Karpas-422 (cell line): ENCODE data around the gene FOXRED2. TPM values are rescaled to one million over a fixed set of nuclear protein-coding genes. Genes with fewer than 3 reads are reported as not detected.

Experiments
- DNase-seq: peaks from one replicate; pipeline ENCODE4 v3.0.0-alpha.2; 2015
- H2AFZ ChIP-seq: fragments of 200-600 bp; sonication (generic); 2 replicates; pipeline ENCODE4 v1.6.1; 2014; ENCODE audit warnings: antibody characterized with exemption, low read length, mixed read lengths
- H3K27ac ChIP-seq: fragments of 200-600 bp; sonication (generic); 2 replicates; pipeline ENCODE4 v1.5.1; 2014; ENCODE audit warnings: mild to moderate bottlenecking, low read length, moderate library complexity
- H3K27me3 ChIP-seq: fragments of 200-600 bp; sonication (generic); 2 replicates; pipeline ENCODE4 v1.6.1; 2014; ENCODE audit warnings: low read length, mixed read lengths
- H3K36me3 ChIP-seq: fragments of 200-600 bp; sonication (generic); 2 replicates; pipeline ENCODE4 v1.6.1; 2014; ENCODE audit warnings: low read length, mixed read lengths; ENCODE audit not compliant: insufficient read depth
- H3K4me1 ChIP-seq: fragments of 200-600 bp; sonication (generic); 2 replicates; pipeline ENCODE4 v1.6.1; 2014; ENCODE audit warnings: mild to moderate bottlenecking, low read length, mixed read lengths
- H3K4me2 ChIP-seq: fragments of 200-600 bp; sonication (generic); 2 replicates; pipeline ENCODE4 v1.6.1; 2014; ENCODE audit warnings: low read length, low read depth, mild to moderate bottlenecking; ENCODE audit not compliant: poor library complexity, severe bottlenecking
- H3K4me3 ChIP-seq: fragments of 200-600 bp; sonication (generic); 2 replicates; pipeline ENCODE4 v1.5.1; 2014; ENCODE audit warnings: mild to moderate bottlenecking, antibody characterized with exemption, low read length, mixed read lengths
- H3K79me2 ChIP-seq: fragments of 200-600 bp; sonication (generic); 2 replicates; pipeline ENCODE4 v1.6.1; 2014; ENCODE audit warnings: mild to moderate bottlenecking, low read length, mixed read lengths
- H3K9ac ChIP-seq: fragments of 200-600 bp; sonication (generic); 2 replicates; pipeline ENCODE4 v1.6.0; 2014; ENCODE audit warnings: low read length
- H3K9me2 ChIP-seq: fragments of 200-600 bp; sonication (generic), shearing (Covaris generic); replicated peaks from 2 replicates; pipeline ENCODE4 v1.6.0; 2014; ENCODE audit warnings: mild to moderate bottlenecking, low read length, moderate library complexity; ENCODE audit not compliant: insufficient read depth
- H3K9me3 ChIP-seq: fragments of 300-700, 200-600 bp; sonication (generic); 2 replicates; pipeline ENCODE4 v1.6.1; 2014; ENCODE audit warnings: low read length, mixed read lengths
- H4K20me1 ChIP-seq: fragments of 200-600 bp; sonication (generic); 2 replicates; pipeline ENCODE4 v1.6.1; 2014; ENCODE audit warnings: mild to moderate bottlenecking, antibody characterized with exemption, low read length, low read depth; ENCODE audit not compliant: insufficient read depth
- total RNA-seq: library from RNA; depleted of rRNA; stranded (reverse); fragments of >200 nt; shearing (Covaris generic); gene quantifications from 2 replicates; pipeline ENCODE4 v1.2.3, GENCODE V29; 2014; ENCODE audit warnings: low replicate concordance

Gene FOXRED2
- total RNA-seq, 1 experiment from 2014 or later = 4.8 TPM

- Histone ChIP-seq H3K9me3 (no peaks in the 10 kb centered on the region), H3K4me2 (no peak overlapping the region), H3K4me1 (peaks cover 12% of the 10 kb centered on the region), H3K27ac (no peak overlapping the region), H4K20me1 (peaks cover 21% of the 10 kb centered on the region), H3K9ac (no peak overlapping the region), H3K79me2 (no peaks in the 10 kb centered on the region), H3K27me3 (no peaks in the 10 kb centered on the region), H2AFZ (no peak overlapping the region), H3K4me3 (no peak overlapping the region), H3K36me3 (peaks cover 44% of the 10 kb centered on the region), H3K9me2 (no peaks in the 10 kb centered on the region)
- peak; percentile 70 for DNase-seq
These were observed 4.4 kb upstream of the FOXRED2 start for GRCh38 chr22:36510966-36511881.

DNA sequence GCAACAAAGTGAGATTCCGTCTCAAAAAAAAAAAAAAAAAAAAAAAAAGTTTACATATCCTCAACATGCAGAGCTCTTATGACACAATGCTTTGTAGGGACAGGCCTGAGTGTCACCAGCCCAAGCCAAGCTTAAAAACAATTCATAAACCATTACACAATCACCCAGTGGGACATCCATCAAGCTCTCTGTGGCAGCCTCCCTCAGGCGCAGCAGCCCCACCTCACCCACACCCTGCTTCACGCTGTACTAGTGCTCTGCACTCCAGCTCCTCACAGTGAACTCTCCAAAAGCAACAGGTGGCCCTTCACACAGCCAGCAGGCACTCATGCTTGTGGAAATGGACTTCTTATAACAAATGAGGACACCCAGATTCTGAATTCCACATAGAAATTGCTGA, 3.5 kb upstream of the FOXRED2 start:
- Histone ChIP-seq H3K4me1 (peaks cover 16% of the 10 kb centered on the region), H4K20me1 (peaks cover 21% of the 10 kb centered on the region), H3K9me3 (no peaks in the 10 kb centered on the region), H3K27ac (no peak overlapping the region), H2AFZ (no peak overlapping the region), H3K9ac (no peak overlapping the region), H3K27me3 (no peaks in the 10 kb centered on the region), H3K36me3 (peaks cover 40% of the 10 kb centered on the region), H3K4me3 (no peak overlapping the region), H3K79me2 (0 out of 2 replicates have a peak, but pooled peaks cover 3% of the 10 kb centered on the region), H3K9me2 (no peaks in the 10 kb centered on the region), H3K4me2 (no peak overlapping the region)
- DNase-seq = no peak

DNA sequence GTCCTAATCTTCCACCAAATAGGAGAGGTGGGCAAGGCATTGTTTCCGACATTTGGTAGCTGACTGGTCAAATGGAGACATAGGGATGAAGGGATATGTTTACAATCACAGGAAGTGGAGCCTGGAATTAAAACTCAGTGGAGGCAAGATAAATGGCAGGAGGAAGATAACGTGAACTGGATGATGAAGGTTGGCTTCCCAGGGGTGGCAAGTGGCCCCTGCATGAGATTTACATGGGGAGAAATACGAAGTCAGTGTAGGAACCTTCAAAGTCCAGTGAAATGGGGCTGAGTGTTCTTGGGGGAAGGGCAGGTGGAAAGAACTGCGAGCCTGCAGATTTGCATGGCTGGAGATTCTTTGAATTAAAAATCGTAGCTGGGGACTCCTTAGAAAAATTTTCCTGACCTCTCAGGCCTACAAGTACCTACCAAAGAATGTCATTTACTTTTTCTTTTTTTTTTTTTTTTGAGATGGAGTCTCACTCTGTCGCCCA, 724 bp upstream of the FOXRED2 start:
- Histone ChIP-seq H3K27me3 (no peaks in the 10 kb centered on the region), H3K9ac (peak overlapping the region; percentile 54), H3K9me3 (no peaks in the 10 kb centered on the region), H3K27ac (no peak overlapping the region), H3K79me2 (0 out of 2 replicates have a peak, but pooled peaks cover 3% of the 10 kb centered on the region), H3K4me1 (peaks cover 16% of the 10 kb centered on the region), H3K36me3 (peaks cover 19% of the 10 kb centered on the region), H3K4me3 (peak overlapping the region; percentile 62; the same call in 1 of the 2 replicates), H3K4me2 (peak overlapping the region; percentile 59), H2AFZ (no peak overlapping the region), H4K20me1 (peaks cover 10% of the 10 kb centered on the region), H3K9me2 (no peaks in the 10 kb centered on the region)
- no peak for DNase-seq

GRCh38 chr22:36505998-36506635, 723 bp downstream of the FOXRED2 start:
- Histone ChIP-seq H3K4me3 (peak overlapping the region; percentile 62), H3K9me3 (no peaks in the 10 kb centered on the region), H3K27ac (no peak overlapping the region), H3K79me2 (0 out of 2 replicates have a peak, but pooled peaks cover 3% of the 10 kb centered on the region), H3K4me2 (peak overlapping the region; percentile 59), H3K4me1 (peaks cover 16% of the 10 kb centered on the region), H3K36me3 (peaks cover 8% of the 10 kb centered on the region), H3K27me3 (no peaks in the 10 kb centered on the region), H4K20me1 (peaks cover 3% of the 10 kb centered on the region; the same call in 1 of the 2 replicates), H3K9ac (peak overlapping the region; percentile 54), H2AFZ (no peak overlapping the region), H3K9me2 (no peaks in the 10 kb centered on the region)
- DNase-seq = no peak

DNA sequence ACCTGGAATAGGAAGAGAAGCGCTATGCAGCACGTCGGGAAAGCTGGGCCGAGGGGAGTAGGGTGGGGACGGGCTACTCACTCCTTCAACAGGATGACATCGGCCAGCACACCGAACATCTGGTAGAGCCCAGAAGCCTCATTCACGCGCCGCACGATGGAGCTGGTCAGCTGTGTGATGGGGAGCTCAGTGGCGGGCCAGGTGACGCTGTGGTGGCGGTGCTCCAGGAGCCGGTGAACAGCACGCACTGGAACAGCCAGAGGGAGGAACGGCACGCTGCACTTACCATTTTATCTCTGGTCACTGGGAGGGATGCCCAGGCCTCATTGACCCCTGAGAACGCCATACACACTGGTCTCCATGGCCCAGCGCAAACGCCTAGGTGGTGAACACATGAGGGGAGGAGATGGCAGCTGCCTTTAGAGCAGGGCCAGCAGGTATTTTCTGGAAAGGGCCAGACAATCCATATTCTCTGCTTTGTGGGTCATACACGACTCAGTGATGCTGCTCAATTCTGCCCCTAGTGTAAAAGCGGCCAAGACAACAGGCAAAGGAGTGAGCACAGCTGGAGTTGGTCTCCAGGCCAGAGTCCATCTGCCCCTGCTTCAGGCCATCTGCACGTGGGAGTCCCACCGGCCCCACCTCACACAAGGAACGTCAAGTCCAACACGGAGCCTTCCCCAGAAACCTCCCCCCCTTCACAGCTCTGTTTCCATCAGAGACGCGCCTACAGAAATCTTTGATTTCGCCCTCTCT, 8.8 kb downstream of the FOXRED2 start:
- Histone ChIP-seq H3K36me3 (no peaks in the 10 kb centered on the region), H3K4me3 (no peak overlapping the region), H3K9ac (no peak overlapping the region), H2AFZ (no peak overlapping the region), H3K27me3 (no peaks in the 10 kb centered on the region), H3K4me1 (peaks cover 14% of the 10 kb centered on the region), H3K9me2 (no peaks in the 10 kb centered on the region), H4K20me1 (no peaks in the 10 kb centered on the region), H3K79me2 (no peaks in the 10 kb centered on the region), H3K4me2 (no peak overlapping the region), H3K9me3 (no peaks in the 10 kb centered on the region), H3K27ac (no peak overlapping the region)
- no peak for DNase-seq

DNA sequence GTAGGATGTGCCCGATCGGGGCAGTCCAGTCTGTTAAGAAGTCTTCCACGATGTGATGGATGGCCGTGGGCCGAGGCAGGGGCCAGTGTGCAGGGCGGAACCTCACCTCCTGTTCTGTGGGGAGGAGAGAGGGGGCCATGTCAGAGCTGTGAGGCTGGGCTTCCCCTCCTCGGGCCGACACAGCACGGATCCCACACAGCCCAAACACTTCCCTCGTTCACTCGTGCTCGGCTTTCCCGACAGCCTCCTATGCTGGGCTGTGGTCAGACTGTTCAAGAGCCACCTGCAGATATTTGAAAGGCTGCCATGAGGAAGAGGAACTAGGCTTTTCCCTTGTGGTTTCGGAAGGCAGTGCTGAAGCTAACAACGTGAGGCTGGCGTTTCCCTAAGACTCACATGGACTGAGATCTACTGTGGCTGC, 13.1 kb downstream of the FOXRED2 start:
- Histone ChIP-seq H3K4me2 (peak overlapping the region; percentile 56), H3K79me2 (no peaks in the 10 kb centered on the region), H3K9me3 (no peaks in the 10 kb centered on the region), H3K27ac (peak overlapping the region; percentile 48), H3K36me3 (no peaks in the 10 kb centered on the region), H3K4me3 (peak overlapping the region; percentile 13; the same call in 1 of the 2 replicates), H2AFZ (peak overlapping the region; percentile 72; the same call in 1 of the 2 replicates), H4K20me1 (no peaks in the 10 kb centered on the region), H3K4me1 (peaks cover 29% of the 10 kb centered on the region), H3K9me2 (no peaks in the 10 kb centered on the region), H3K27me3 (no peaks in the 10 kb centered on the region), H3K9ac (peak overlapping the region; percentile 35)
- DNase-seq = peak; percentile 84

DNA sequence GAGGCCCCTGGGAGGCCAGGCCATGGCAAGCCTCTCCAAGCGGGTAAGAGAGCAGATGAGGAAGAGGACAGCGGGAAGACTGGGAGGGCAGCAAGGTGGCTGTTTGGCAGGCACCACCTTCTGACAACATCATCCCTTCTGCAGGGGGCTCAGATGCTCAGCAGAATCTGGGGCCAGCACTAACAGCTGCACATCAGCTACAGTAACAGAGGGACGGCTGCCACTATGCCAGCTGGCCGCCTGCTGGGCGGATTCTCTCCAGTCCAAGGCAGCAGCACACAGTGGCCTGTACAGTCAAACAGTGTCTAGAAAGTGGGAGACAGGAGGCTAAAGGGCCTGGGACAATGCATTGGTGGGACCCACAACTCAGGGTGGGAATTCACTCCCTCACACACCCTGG, 14.7 kb downstream of the FOXRED2 start:
- no peak overlapping the region for H3K4me3 ChIP-seq
- DNase-seq = no peak
- no peaks in the 10 kb centered on the region for H3K9me3 ChIP-seq
- peaks cover 3% of the 10 kb centered on the region; the same call in 1 of the 2 replicates for H3K36me3 ChIP-seq
- no peaks in the 10 kb centered on the region for H3K27me3 ChIP-seq
- H3K4me1 ChIP-seq = peaks cover 29% of the 10 kb centered on the region
- H3K4me2 ChIP-seq = no peak overlapping the region
- no peak overlapping the region for H3K27ac ChIP-seq
- no peak overlapping the region for H2AFZ ChIP-seq
- H3K9ac ChIP-seq = no peak overlapping the region
- no peaks in the 10 kb centered on the region for H3K9me2 ChIP-seq
- H3K79me2 ChIP-seq = no peaks in the 10 kb centered on the region
- H4K20me1 ChIP-seq = no peaks in the 10 kb centered on the region
